Thyroid gland (tissue), 4 donors: ENCODE data around the gene TRAF7.

Experiments
- CTCF ChIP-seq, 6 experiments: fragments of 200-600 bp in 3 of 6; fragments of 450-650 bp in 3 of 6; sonication (generic) in 3 of 6; IDR thresholded peaks; one replicate each; pipeline ENCODE4 v1.5.1; 2016 to 2019; ENCODE audit warnings: antibody characterized with exemption in 6 of 6, mild to moderate bottlenecking in 2 of 6, inconsistent platforms in 1 of 6, moderate library complexity in 1 of 6
- POLR2A ChIP-seq, 2 donors: fragments of 450-650 bp; IDR thresholded peaks; one replicate each; pipeline ENCODE4 v1.6.1; 2017; ENCODE audit warnings: antibody characterized with exemption in 2 of 2, mild to moderate bottlenecking in 2 of 2, moderate library complexity in 1 of 2

GRCh38 chr16:2197765-2198164, 42.2 kb downstream of the TRAF7 start:
- TF ChIP-seq CTCF (IDR thresholded peaks at IDR 0.05) (no peak), POLR2A (IDR thresholded peaks at IDR 0.05) (no peak)
